Measurements from ENCODE around the gene RNU6-8. TPM values are rescaled to one million over a fixed set of nuclear protein-coding genes. Genes with fewer than 3 reads are reported as not detected.

Gene RNU6-8
- total RNA-seq, 1 donor from 2014 or later = not detected

GRCh38 chr14:32183151-32184058 lies 19.7 kb downstream of the RNU6-8 start:
- ATAC-seq (ENCODE audit: poor library complexity) (no peak), DNase-seq (no peak)
- intact Hi-C loops (cut with DNase I) = no loop called here

GRCh38 chr14:32171469-32171868 lies 31.6 kb downstream of the RNU6-8 start:
- ATAC-seq (ENCODE audit: poor library complexity) (no peak), DNase-seq (no peak)
- intact Hi-C loops (cut with DNase I) = no loop called here

- intact Hi-C loops (cut with DNase I) = no loop called here
- ATAC-seq (ENCODE audit: poor library complexity) = no peak
- DNase-seq = no peak
Measured at GRCh38 chr14:32169191-32169590, 33.9 kb downstream of the RNU6-8 start.

GRCh38 chr14:32167907-32168306 lies 35.2 kb downstream of the RNU6-8 start:
- DNase-seq = no peak
- intact Hi-C loops (cut with DNase I) = no loop called here
- ATAC-seq (ENCODE audit: poor library complexity) = no peak

- ATAC-seq (ENCODE audit: poor library complexity) (no peak), DNase-seq (no peak)
- intact Hi-C loops (cut with DNase I) = no loop called here
Measured at GRCh38 chr14:32166924-32167323, 36.1 kb downstream of the RNU6-8 start.

GRCh38 chr14:32166029-32166428 lies 37.0 kb downstream of the RNU6-8 start:
- intact Hi-C loops (cut with DNase I) = no loop called here
- DNase-seq (no peak), ATAC-seq (ENCODE audit: poor library complexity) (no peak)

Other genes starting within 250 kb of the RNU6-8 start
- 192 TPM for gene ARHGAP5, start 126.0 kb downstream of the RNU6-8 start, total RNA-seq
- gene RNU6-7, start 1.2 kb downstream of the RNU6-8 start, total RNA-seq = not detected
- 180 TPM for gene AKAP6, start 126.0 kb upstream of the RNU6-8 start, total RNA-seq